ENCODE measurements around the gene IGFBP3. TPM values are rescaled to one million over a fixed set of nuclear protein-coding genes. Genes with fewer than 3 reads are reported as not detected.

Gene IGFBP3
- total RNA-seq, 1 experiment from 2014 or later, result 4.1 TPM

- intact Hi-C loops (cut with micrococcal nuclease), result no loop called here
- H3K9me3 ChIP-seq (ENCODE audit: control insufficient read depth in 1 of 2, insufficient read depth in 1 of 2, low read depth in 1 of 2, low read length in 2 of 2), result no peaks in the 10 kb centered on the region
- no peak for DNase-seq (ENCODE audit: low read depth, low spot score)
- H3K79me2 ChIP-seq (ENCODE audit: insufficient read depth, low read length), result no peaks in the 10 kb centered on the region
- H3K4me2 ChIP-seq (ENCODE audit: low read length), result peak overlapping the region; percentile 75
- CTCF ChIA-PET, result interaction anchor here (0.8 kb wide), 1 partner anchor 1181 kb away, joined by 3 read pairs; no protein-coding TSS in a partner anchor
- TF ChIP-seq, protein P1, sequence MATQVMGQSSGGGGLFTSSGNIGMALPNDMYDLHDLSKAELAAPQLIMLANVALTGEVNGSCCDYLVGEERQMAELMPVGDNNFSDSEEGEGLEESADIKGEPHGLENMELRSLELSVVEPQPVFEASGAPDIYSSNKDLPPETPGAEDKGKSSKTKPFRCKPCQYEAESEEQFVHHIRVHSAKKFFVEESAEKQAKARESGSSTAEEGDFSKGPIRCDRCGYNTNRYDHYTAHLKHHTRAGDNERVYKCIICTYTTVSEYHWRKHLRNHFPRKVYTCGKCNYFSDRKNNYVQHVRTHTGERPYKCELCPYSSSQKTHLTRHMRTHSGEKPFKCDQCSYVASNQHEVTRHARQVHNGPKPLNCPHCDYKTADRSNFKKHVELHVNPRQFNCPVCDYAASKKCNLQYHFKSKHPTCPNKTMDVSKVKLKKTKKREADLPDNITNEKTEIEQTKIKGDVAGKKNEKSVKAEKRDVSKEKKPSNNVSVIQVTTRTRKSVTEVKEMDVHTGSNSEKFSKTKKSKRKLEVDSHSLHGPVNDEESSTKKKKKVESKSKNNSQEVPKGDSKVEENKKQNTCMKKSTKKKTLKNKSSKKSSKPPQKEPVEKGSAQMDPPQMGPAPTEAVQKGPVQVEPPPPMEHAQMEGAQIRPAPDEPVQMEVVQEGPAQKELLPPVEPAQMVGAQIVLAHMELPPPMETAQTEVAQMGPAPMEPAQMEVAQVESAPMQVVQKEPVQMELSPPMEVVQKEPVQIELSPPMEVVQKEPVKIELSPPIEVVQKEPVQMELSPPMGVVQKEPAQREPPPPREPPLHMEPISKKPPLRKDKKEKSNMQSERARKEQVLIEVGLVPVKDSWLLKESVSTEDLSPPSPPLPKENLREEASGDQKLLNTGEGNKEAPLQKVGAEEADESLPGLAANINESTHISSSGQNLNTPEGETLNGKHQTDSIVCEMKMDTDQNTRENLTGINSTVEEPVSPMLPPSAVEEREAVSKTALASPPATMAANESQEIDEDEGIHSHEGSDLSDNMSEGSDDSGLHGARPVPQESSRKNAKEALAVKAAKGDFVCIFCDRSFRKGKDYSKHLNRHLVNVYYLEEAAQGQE (IDR thresholded peaks at IDR 0.05; ENCODE audit: low read depth), result no peak
- no peak for TF ChIP-seq ZNF274 (IDR thresholded peaks at IDR 0.05; ENCODE audit: low read depth, low read length)
- TF ChIP-seq, protein P2, sequence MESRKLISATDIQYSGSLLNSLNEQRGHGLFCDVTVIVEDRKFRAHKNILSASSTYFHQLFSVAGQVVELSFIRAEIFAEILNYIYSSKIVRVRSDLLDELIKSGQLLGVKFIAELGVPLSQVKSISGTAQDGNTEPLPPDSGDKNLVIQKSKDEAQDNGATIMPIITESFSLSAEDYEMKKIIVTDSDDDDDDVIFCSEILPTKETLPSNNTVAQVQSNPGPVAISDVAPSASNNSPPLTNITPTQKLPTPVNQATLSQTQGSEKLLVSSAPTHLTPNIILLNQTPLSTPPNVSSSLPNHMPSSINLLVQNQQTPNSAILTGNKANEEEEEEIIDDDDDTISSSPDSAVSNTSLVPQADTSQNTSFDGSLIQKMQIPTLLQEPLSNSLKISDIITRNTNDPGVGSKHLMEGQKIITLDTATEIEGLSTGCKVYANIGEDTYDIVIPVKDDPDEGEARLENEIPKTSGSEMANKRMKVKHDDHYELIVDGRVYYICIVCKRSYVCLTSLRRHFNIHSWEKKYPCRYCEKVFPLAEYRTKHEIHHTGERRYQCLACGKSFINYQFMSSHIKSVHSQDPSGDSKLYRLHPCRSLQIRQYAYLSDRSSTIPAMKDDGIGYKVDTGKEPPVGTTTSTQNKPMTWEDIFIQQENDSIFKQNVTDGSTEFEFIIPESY (IDR thresholded peaks at IDR 0.05; ENCODE audit: extremely low read depth, insufficient replicate concordance, low read length), result no peak
- TF ChIP-seq SIN3A (IDR thresholded peaks at IDR 0.05; ENCODE audit: low read depth), result no peak
- TF ChIP-seq TCF7L2 (IDR thresholded peaks at IDR 0.05; ENCODE audit: borderline replicate concordance, extremely low read depth, insufficient read depth, insufficient read length), result no peak
- TF ChIP-seq CBX3 (IDR thresholded peaks at IDR 0.05; ENCODE audit: low read depth), result no peak
- no peak for TF ChIP-seq SP1 (IDR thresholded peaks at IDR 0.05; ENCODE audit: low read depth)
- H2AFZ ChIP-seq (ENCODE audit: low read depth, low read length, poor library complexity, severe bottlenecking), result no peak overlapping the region
- RAD21 ChIA-PET (ENCODE audit: low non-redundant PET in 1 of 2, low total read pairs in 2 of 2, uncharacterized antibody in 2 of 2, unreplicated experiment in 2 of 2), result no interaction called here
- no peak overlapping the region for H3K27ac ChIP-seq (ENCODE audit: low read depth, low read length)
- no peaks in the 10 kb centered on the region for H3K9me2 ChIP-seq (ENCODE audit: insufficient read depth)
- peaks cover 3 to 31% of the 10 kb centered on the region in 2 experiments; a peak in 2 of 4 replicates for H3K4me1 ChIP-seq (ENCODE audit: control insufficient read depth in 1 of 2, insufficient read depth in 2 of 2, low read length in 2 of 2)
- BruUV-seq (replicated peaks), result no TSS peak
- no peak overlapping the region for H3K9ac ChIP-seq (ENCODE audit: low read length)
- H3K4me3 ChIP-seq (replicated peaks in 1 of 2; ENCODE audit: low read depth in 1 of 2, low read length in 2 of 2), result peak overlapping the region in 1 of 2 experiments; percentile 55; a peak in 3 of 4 replicates
- H3K27me3 ChIP-seq (ENCODE audit: insufficient read depth, low read length), result peaks cover 8% of the 10 kb centered on the region; the same call in 1 of the 2 replicates
- ATAC-seq, result no peak
- H4K20me1 ChIP-seq (ENCODE audit: insufficient read depth), result no peaks in the 10 kb centered on the region
- H3K36me3 ChIP-seq (ENCODE audit: control insufficient read depth in 1 of 2, insufficient read depth in 2 of 2, low read length in 2 of 2), result no peaks in the 10 kb centered on the region
- POLR2A ChIA-PET, result no interaction called here
Observed at GRCh38 chr7:45919993-45920459, 1.0 kb downstream of the IGFBP3 start.

Data from HCT116 (cell line).